ENCODE results near the gene PPHLN1. TPM values are rescaled to one million over a fixed set of nuclear protein-coding genes. Genes with fewer than 3 reads are reported as not detected.

The PPHLN1 gene
- total RNA-seq, 1 donor from 2014 or later, result 65.3 TPM

DNA sequence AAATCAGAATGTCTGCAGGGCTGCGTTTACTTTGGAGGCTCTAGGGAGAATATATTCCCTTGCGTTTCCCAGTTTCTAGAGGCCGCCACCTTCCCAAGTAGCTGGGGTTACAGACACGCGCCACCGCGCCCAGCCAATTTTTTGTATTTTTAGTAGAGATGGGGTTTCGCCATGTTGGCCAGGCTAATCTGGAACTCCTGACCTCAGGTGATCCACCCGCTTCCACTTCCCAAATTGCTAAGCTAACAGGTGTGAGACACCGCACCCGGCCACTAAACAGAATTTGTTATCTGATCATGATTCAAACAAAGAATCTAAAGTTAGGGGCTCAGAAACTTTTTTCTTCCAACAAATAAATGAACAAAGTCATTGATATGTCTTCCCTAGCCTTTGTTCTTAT, 114.6 kb downstream of the PPHLN1 start:
- H3K27me3 ChIP-seq (ENCODE audit: insufficient read depth, low read length), result no peaks in the 10 kb centered on the region
- no peaks in the 10 kb centered on the region for H3K27me3 Mint-ChIP-seq (ENCODE audit: low read depth, unreplicated experiment)
- H3K4me3 ChIP-seq (ENCODE audit: insufficient read depth, low read depth, low read length), result no peak overlapping the region
- no peaks in the 10 kb centered on the region for H3K9me3 ChIP-seq (ENCODE audit: insufficient read depth, low read depth, low read length)
- no peak overlapping the region for H2AFZ ChIP-seq (ENCODE audit: low read depth, low read length)
- H3K79me2 ChIP-seq (ENCODE audit: insufficient read depth, low read length), result no peaks in the 10 kb centered on the region
- H3K4me1 Mint-ChIP-seq (ENCODE audit: low read depth, unreplicated experiment), result no peaks in the 10 kb centered on the region
- peaks cover 9% of the 10 kb centered on the region for H3K36me3 ChIP-seq (ENCODE audit: insufficient read depth, low read length)
- TF ChIP-seq EZH2 (IDR thresholded peaks at IDR 0.05; ENCODE audit: insufficient read depth, low read length), result no peak
- TF ChIP-seq, protein P1, sequence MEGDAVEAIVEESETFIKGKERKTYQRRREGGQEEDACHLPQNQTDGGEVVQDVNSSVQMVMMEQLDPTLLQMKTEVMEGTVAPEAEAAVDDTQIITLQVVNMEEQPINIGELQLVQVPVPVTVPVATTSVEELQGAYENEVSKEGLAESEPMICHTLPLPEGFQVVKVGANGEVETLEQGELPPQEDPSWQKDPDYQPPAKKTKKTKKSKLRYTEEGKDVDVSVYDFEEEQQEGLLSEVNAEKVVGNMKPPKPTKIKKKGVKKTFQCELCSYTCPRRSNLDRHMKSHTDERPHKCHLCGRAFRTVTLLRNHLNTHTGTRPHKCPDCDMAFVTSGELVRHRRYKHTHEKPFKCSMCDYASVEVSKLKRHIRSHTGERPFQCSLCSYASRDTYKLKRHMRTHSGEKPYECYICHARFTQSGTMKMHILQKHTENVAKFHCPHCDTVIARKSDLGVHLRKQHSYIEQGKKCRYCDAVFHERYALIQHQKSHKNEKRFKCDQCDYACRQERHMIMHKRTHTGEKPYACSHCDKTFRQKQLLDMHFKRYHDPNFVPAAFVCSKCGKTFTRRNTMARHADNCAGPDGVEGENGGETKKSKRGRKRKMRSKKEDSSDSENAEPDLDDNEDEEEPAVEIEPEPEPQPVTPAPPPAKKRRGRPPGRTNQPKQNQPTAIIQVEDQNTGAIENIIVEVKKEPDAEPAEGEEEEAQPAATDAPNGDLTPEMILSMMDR (IDR thresholded peaks at IDR 0.05; ENCODE audit: insufficient read depth, low read depth, low read length), result no peak
- H3K4me1 ChIP-seq (ENCODE audit: insufficient read depth, low read length), result no peaks in the 10 kb centered on the region
- peaks cover 26% of the 10 kb centered on the region for H3K36me3 Mint-ChIP-seq (ENCODE audit: low read depth, unreplicated experiment)
- DNase-seq (ENCODE audit: low read depth), result no peak
- no peak for FAIRE-seq
- no peak overlapping the region for H3K4me3 Mint-ChIP-seq (ENCODE audit: unreplicated experiment)
- H3K27ac ChIP-seq (ENCODE audit: low read depth, low read length), result no peak overlapping the region
- H3K9ac ChIP-seq (ENCODE audit: low read length), result no peak overlapping the region
- H3K4me2 ChIP-seq (ENCODE audit: low read length), result no peak overlapping the region
- H3K27ac Mint-ChIP-seq (ENCODE audit: unreplicated experiment), result no peak overlapping the region
- no peaks in the 10 kb centered on the region for H4K20me1 ChIP-seq (ENCODE audit: insufficient read depth, low read length)
- no peaks in the 10 kb centered on the region for H3K9me3 Mint-ChIP-seq (ENCODE audit: unreplicated experiment)

- H3K9me3 Mint-ChIP-seq (ENCODE audit: unreplicated experiment), result no peaks in the 10 kb centered on the region
- FAIRE-seq (no peak), DNase-seq (ENCODE audit: low read depth) (no peak)
- no peak overlapping the region for H3K9ac ChIP-seq (ENCODE audit: low read length)
- no peak for TF ChIP-seq EZH2 (IDR thresholded peaks at IDR 0.05; ENCODE audit: insufficient read depth, low read length)
- TF ChIP-seq, protein P1 (IDR thresholded peaks at IDR 0.05; ENCODE audit: insufficient read depth, low read depth, low read length), result no peak
- no peak overlapping the region for H2AFZ ChIP-seq (ENCODE audit: low read depth, low read length)
- H3K27ac Mint-ChIP-seq (ENCODE audit: unreplicated experiment), result no peak overlapping the region
- H3K36me3 Mint-ChIP-seq (ENCODE audit: low read depth, unreplicated experiment), result peaks cover 30% of the 10 kb centered on the region
- no peak overlapping the region for H3K4me3 Mint-ChIP-seq (ENCODE audit: unreplicated experiment)
- no peak overlapping the region for H3K4me2 ChIP-seq (ENCODE audit: low read length)
- no peaks in the 10 kb centered on the region for H4K20me1 ChIP-seq (ENCODE audit: insufficient read depth, low read length)
- no peaks in the 10 kb centered on the region for H3K27me3 ChIP-seq (ENCODE audit: insufficient read depth, low read length)
- no peak overlapping the region for H3K27ac ChIP-seq (ENCODE audit: low read depth, low read length)
- H3K4me1 ChIP-seq (ENCODE audit: insufficient read depth, low read length), result peaks cover 9% of the 10 kb centered on the region
- no peaks in the 10 kb centered on the region for H3K9me3 ChIP-seq (ENCODE audit: insufficient read depth, low read depth, low read length)
- no peaks in the 10 kb centered on the region for H3K27me3 Mint-ChIP-seq (ENCODE audit: low read depth, unreplicated experiment)
- H3K4me3 ChIP-seq (ENCODE audit: insufficient read depth, low read depth, low read length), result no peak overlapping the region
- H3K79me2 ChIP-seq (ENCODE audit: insufficient read depth, low read length), result no peaks in the 10 kb centered on the region
- H3K36me3 ChIP-seq (ENCODE audit: insufficient read depth, low read length), result peaks cover 11% of the 10 kb centered on the region
- no peaks in the 10 kb centered on the region for H3K4me1 Mint-ChIP-seq (ENCODE audit: low read depth, unreplicated experiment)
Measured at GRCh38 chr12:42442311-42442759, 116.4 kb downstream of the PPHLN1 start.

DNA sequence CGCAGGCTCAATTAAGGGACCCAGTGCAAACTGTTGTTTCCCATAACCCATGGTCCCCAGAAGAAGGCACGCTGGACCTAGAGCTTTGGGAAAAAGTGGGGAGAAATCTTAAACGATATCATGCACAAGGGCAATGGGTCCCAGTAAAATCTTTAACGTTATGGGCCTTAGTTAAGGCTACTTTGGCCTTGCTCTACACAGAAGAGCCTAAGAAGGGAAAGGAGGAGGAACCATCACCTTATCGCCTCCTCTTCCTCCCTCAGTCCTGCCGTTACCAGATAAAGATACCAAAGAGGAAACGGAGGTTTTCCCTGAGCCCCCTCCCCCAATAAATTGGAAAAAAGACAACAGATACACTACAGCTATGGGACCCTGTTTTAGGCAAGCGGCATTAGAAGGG, 116.9 kb downstream of the PPHLN1 start:
- Histone ChIP-seq H3K36me3 (ENCODE audit: insufficient read depth, low read length) (peaks cover 11% of the 10 kb centered on the region), H3K79me2 (ENCODE audit: insufficient read depth, low read length) (no peaks in the 10 kb centered on the region), H4K20me1 (ENCODE audit: insufficient read depth, low read length) (no peaks in the 10 kb centered on the region), H3K9ac (ENCODE audit: low read length) (no peak overlapping the region), H3K4me1 (ENCODE audit: insufficient read depth, low read length) (peaks cover 15% of the 10 kb centered on the region), H3K4me3 (ENCODE audit: insufficient read depth, low read depth, low read length) (no peak overlapping the region), H3K27me3 (ENCODE audit: insufficient read depth, low read length) (no peaks in the 10 kb centered on the region), H3K4me2 (ENCODE audit: low read length) (no peak overlapping the region), H2AFZ (ENCODE audit: low read depth, low read length) (no peak overlapping the region), H3K27ac (ENCODE audit: low read depth, low read length) (no peak overlapping the region), H3K9me3 (ENCODE audit: insufficient read depth, low read depth, low read length) (no peaks in the 10 kb centered on the region)
- H3K9me3 Mint-ChIP-seq (ENCODE audit: unreplicated experiment), result no peaks in the 10 kb centered on the region
- no peak overlapping the region for H3K4me3 Mint-ChIP-seq (ENCODE audit: unreplicated experiment)
- H3K4me1 Mint-ChIP-seq (ENCODE audit: low read depth, unreplicated experiment), result no peaks in the 10 kb centered on the region
- DNase-seq (ENCODE audit: low read depth), result no peak
- no peak for FAIRE-seq
- H3K27ac Mint-ChIP-seq (ENCODE audit: unreplicated experiment), result no peak overlapping the region
- TF ChIP-seq EZH2 (IDR thresholded peaks at IDR 0.05; ENCODE audit: insufficient read depth, low read length), result no peak
- TF ChIP-seq, protein P1 (IDR thresholded peaks at IDR 0.05; ENCODE audit: insufficient read depth, low read depth, low read length), result no peak
- H3K36me3 Mint-ChIP-seq (ENCODE audit: low read depth, unreplicated experiment), result peaks cover 30% of the 10 kb centered on the region
- H3K27me3 Mint-ChIP-seq (ENCODE audit: low read depth, unreplicated experiment), result no peaks in the 10 kb centered on the region
